ENCODE results near the gene MGLL. TPM values are rescaled to one million over a fixed set of nuclear protein-coding genes. Genes with fewer than 3 reads are reported as not detected.
A peak's percentile ranks its signal among the peaks of the same experiment; 100 is the strongest.

The MGLL gene
- total RNA-seq, 5 donors from 2014 or later (not counting 1 experiment from before 2014, with no cell fraction given), result 0.78 to 3.7 (median 1.8) TPM

GRCh38 chr3:127753898-127754410 lies 68.4 kb downstream of the MGLL start:
- ATAC-seq (replicated peaks in 1 of 4) (no peak), DNase-seq (no peak)
- Mint-ChIP-seq H3K27me3 (peaks cover 3 to 25% of the 10 kb centered on the region in 2 donors), H3K9me3 (no peaks in the 10 kb centered on the region), H3K27ac (no peak overlapping the region), H3K4me1 (peaks cover 15 to 16% (median 16%) of the 10 kb centered on the region in 3 donors), H3K36me3 (no peaks in the 10 kb centered on the region), H3K4me3 (peak overlapping the region in 1 of 3 donors; percentile 53)
- Histone ChIP-seq H3K9me3 (no peaks in the 10 kb centered on the region), H3K4me1 (ENCODE audit: control insufficient read depth in 1 of 2, extremely low read depth in 1 of 2, insufficient read depth in 2 of 2, low read length in 2 of 2) (peaks cover 6 to 7% of the 10 kb centered on the region in 2 experiments), H3K4me3 (ENCODE audit: control insufficient read depth in 1 of 2, extremely low read depth in 1 of 2, low read length in 1 of 2) (no peak overlapping the region), H3K27me3 (replicated peaks in 1 of 2; ENCODE audit: control insufficient read depth in 2 of 2, extremely low read depth in 1 of 2, insufficient read depth in 2 of 2, low read length in 1 of 2) (peaks cover 0 to 34% of the 10 kb centered on the region in 2 experiments), H3K36me3 (ENCODE audit: control insufficient read depth in 2 of 2, extremely low read depth in 1 of 2, insufficient read depth in 1 of 2, low read length in 1 of 2) (no peaks in the 10 kb centered on the region), H3K27ac (ENCODE audit: low read length) (no peak overlapping the region)
- WGBS (ENCODE audit: insufficient coverage), result 85% methylated on average over 5 of the region's 8 CpGs
- POLR2A ChIA-PET, result no interaction called here
- CTCF ChIA-PET, result no interaction called here

GRCh38 chr3:127753338-127753737 lies 69.0 kb downstream of the MGLL start:
- ChIA-PET CTCF (no interaction called here), POLR2A (no interaction called here)
- no peaks in the 10 kb centered on the region for H3K9me3 ChIP-seq
- H3K9me3 Mint-ChIP-seq, result no peaks in the 10 kb centered on the region
- no peak overlapping the region for H3K4me3 Mint-ChIP-seq
- peaks cover 15 to 16% (median 16%) of the 10 kb centered on the region in 3 donors for H3K4me1 Mint-ChIP-seq
- no peaks in the 10 kb centered on the region for H3K36me3 Mint-ChIP-seq
- no peaks in the 10 kb centered on the region for H3K36me3 ChIP-seq (ENCODE audit: control insufficient read depth in 2 of 2, extremely low read depth in 1 of 2, insufficient read depth in 1 of 2, low read length in 1 of 2)
- 97% methylated on average over 5 of the region's 7 CpGs for WGBS (ENCODE audit: insufficient coverage)
- H3K4me1 ChIP-seq (ENCODE audit: control insufficient read depth in 1 of 2, extremely low read depth in 1 of 2, insufficient read depth in 2 of 2, low read length in 2 of 2), result peaks cover 6 to 7% of the 10 kb centered on the region in 2 experiments
- DNase-seq (no peak), ATAC-seq (replicated peaks in 1 of 4) (no peak)
- H3K27me3 ChIP-seq (replicated peaks in 1 of 2; ENCODE audit: control insufficient read depth in 2 of 2, extremely low read depth in 1 of 2, insufficient read depth in 2 of 2, low read length in 1 of 2), result peaks cover 0 to 33% of the 10 kb centered on the region in 2 experiments
- H3K27ac Mint-ChIP-seq, result no peak overlapping the region
- H3K4me3 ChIP-seq (ENCODE audit: control insufficient read depth in 1 of 2, extremely low read depth in 1 of 2, low read length in 1 of 2), result no peak overlapping the region
- H3K27ac ChIP-seq (ENCODE audit: low read length), result no peak overlapping the region
- H3K27me3 Mint-ChIP-seq, result peaks cover 3 to 25% of the 10 kb centered on the region in 2 donors

GRCh38 chr3:127751782-127752181 lies 70.5 kb downstream of the MGLL start:
- no peak for ATAC-seq (replicated peaks in 1 of 4)
- Histone ChIP-seq H3K9me3 (no peaks in the 10 kb centered on the region), H3K36me3 (ENCODE audit: control insufficient read depth in 2 of 2, extremely low read depth in 1 of 2, insufficient read depth in 1 of 2, low read length in 1 of 2) (no peaks in the 10 kb centered on the region), H3K27ac (ENCODE audit: low read length) (no peak overlapping the region), H3K4me3 (ENCODE audit: control insufficient read depth in 1 of 2, extremely low read depth in 1 of 2, low read length in 1 of 2) (no peak overlapping the region), H3K27me3 (replicated peaks in 1 of 2; ENCODE audit: control insufficient read depth in 2 of 2, extremely low read depth in 1 of 2, insufficient read depth in 2 of 2, low read length in 1 of 2) (peaks cover 0 to 30% of the 10 kb centered on the region in 2 experiments), H3K4me1 (ENCODE audit: control insufficient read depth in 1 of 2, extremely low read depth in 1 of 2, insufficient read depth in 2 of 2, low read length in 2 of 2) (peaks cover 6 to 7% of the 10 kb centered on the region in 2 experiments)
- DNase-seq, result no peak
- ChIA-PET POLR2A (no interaction called here), CTCF (no interaction called here)
- H3K9me3 Mint-ChIP-seq, result no peaks in the 10 kb centered on the region
- peaks cover 3 to 25% of the 10 kb centered on the region in 2 donors for H3K27me3 Mint-ChIP-seq
- no peak overlapping the region for H3K4me3 Mint-ChIP-seq
- no peak overlapping the region for H3K27ac Mint-ChIP-seq
- 83% methylated on average over 1 of the region's 4 CpGs for WGBS (ENCODE audit: insufficient coverage)
- peaks cover 15 to 16% (median 16%) of the 10 kb centered on the region in 3 donors for H3K4me1 Mint-ChIP-seq
- no peaks in the 10 kb centered on the region for H3K36me3 Mint-ChIP-seq

GRCh38 chr3:127751163-127751621 lies 71.1 kb downstream of the MGLL start:
- peaks cover 6 to 7% of the 10 kb centered on the region in 2 experiments for H3K4me1 ChIP-seq (ENCODE audit: control insufficient read depth in 1 of 2, extremely low read depth in 1 of 2, insufficient read depth in 2 of 2, low read length in 2 of 2)
- H3K4me3 ChIP-seq (ENCODE audit: control insufficient read depth in 1 of 2, extremely low read depth in 1 of 2, low read length in 1 of 2), result no peak overlapping the region
- no peak overlapping the region for H3K4me3 Mint-ChIP-seq
- no peak overlapping the region for H3K27ac ChIP-seq (ENCODE audit: low read length)
- H3K36me3 Mint-ChIP-seq, result no peaks in the 10 kb centered on the region
- peaks cover 15 to 16% (median 16%) of the 10 kb centered on the region in 3 donors for H3K4me1 Mint-ChIP-seq
- H3K27me3 ChIP-seq (replicated peaks in 1 of 2; ENCODE audit: control insufficient read depth in 2 of 2, extremely low read depth in 1 of 2, insufficient read depth in 2 of 2, low read length in 1 of 2), result peaks cover 0 to 33% of the 10 kb centered on the region in 2 experiments
- ChIA-PET CTCF (interaction anchor here in 1 of 2 donors (0.7 kb wide), 1 partner anchor 218 kb away, joined by 3 read pairs; no protein-coding TSS in a partner anchor), POLR2A (no interaction called here)
- H3K9me3 Mint-ChIP-seq, result no peaks in the 10 kb centered on the region
- peaks cover 3 to 25% of the 10 kb centered on the region in 2 donors for H3K27me3 Mint-ChIP-seq
- DNase-seq, result no peak
- H3K27ac Mint-ChIP-seq, result no peak overlapping the region
- no peaks in the 10 kb centered on the region for H3K9me3 ChIP-seq
- no peak for ATAC-seq (replicated peaks in 1 of 4)
- no peaks in the 10 kb centered on the region for H3K36me3 ChIP-seq (ENCODE audit: control insufficient read depth in 2 of 2, extremely low read depth in 1 of 2, insufficient read depth in 1 of 2, low read length in 1 of 2)
- WGBS (ENCODE audit: insufficient coverage), result 84% methylated on average over 7 of the region's 8 CpGs

- ChIA-PET CTCF (interaction anchor here in 1 of 2 donors (0.7 kb wide), 1 partner anchor 218 kb away, joined by 3 read pairs; no protein-coding TSS in a partner anchor), POLR2A (no interaction called here)
- WGBS (ENCODE audit: insufficient coverage), result 40% methylated on average over 1 of the region's 12 CpGs
- H3K9me3 ChIP-seq, result no peaks in the 10 kb centered on the region
- H3K27ac ChIP-seq (ENCODE audit: low read length), result no peak overlapping the region
- H3K4me1 ChIP-seq (ENCODE audit: control insufficient read depth in 1 of 2, extremely low read depth in 1 of 2, insufficient read depth in 2 of 2, low read length in 2 of 2), result peaks cover 6 to 7% of the 10 kb centered on the region in 2 experiments
- peaks cover 0 to 37% of the 10 kb centered on the region in 2 experiments for H3K27me3 ChIP-seq (replicated peaks in 1 of 2; ENCODE audit: control insufficient read depth in 2 of 2, extremely low read depth in 1 of 2, insufficient read depth in 2 of 2, low read length in 1 of 2)
- H3K4me3 Mint-ChIP-seq, result no peak overlapping the region
- no peak overlapping the region for H3K27ac Mint-ChIP-seq
- no peak overlapping the region for H3K4me3 ChIP-seq (ENCODE audit: control insufficient read depth in 1 of 2, extremely low read depth in 1 of 2, low read length in 1 of 2)
- ATAC-seq (replicated peaks in 1 of 4) (no peak), DNase-seq (no peak)
- H3K4me1 Mint-ChIP-seq, result peaks cover 12 to 13% (median 13%) of the 10 kb centered on the region in 3 donors
- no peaks in the 10 kb centered on the region for H3K36me3 Mint-ChIP-seq
- no peaks in the 10 kb centered on the region for H3K36me3 ChIP-seq (ENCODE audit: control insufficient read depth in 2 of 2, extremely low read depth in 1 of 2, insufficient read depth in 1 of 2, low read length in 1 of 2)
- no peaks in the 10 kb centered on the region for H3K9me3 Mint-ChIP-seq
- peaks cover 3 to 23% of the 10 kb centered on the region in 2 donors for H3K27me3 Mint-ChIP-seq
These were observed 71.9 kb downstream of the MGLL start for GRCh38 chr3:127750226-127751031.

- Mint-ChIP-seq H3K27ac (no peak overlapping the region), H3K4me3 (no peak overlapping the region), H3K36me3 (no peaks in the 10 kb centered on the region), H3K4me1 (peaks cover 6 to 8% (median 7%) of the 10 kb centered on the region in 3 donors), H3K27me3 (peaks cover 7 to 20% of the 10 kb centered on the region in 2 donors), H3K9me3 (no peaks in the 10 kb centered on the region)
- no peak for DNase-seq
- no peak for ATAC-seq (replicated peaks in 1 of 4)
- Histone ChIP-seq H3K27ac (ENCODE audit: low read length) (no peak overlapping the region), H3K4me3 (ENCODE audit: control insufficient read depth in 1 of 2, extremely low read depth in 1 of 2, low read length in 1 of 2) (no peak overlapping the region), H3K9me3 (no peaks in the 10 kb centered on the region), H3K4me1 (ENCODE audit: control insufficient read depth in 1 of 2, extremely low read depth in 1 of 2, insufficient read depth in 2 of 2, low read length in 2 of 2) (peaks cover 6% of the 10 kb centered on the region in 2 experiments), H3K27me3 (replicated peaks in 1 of 2; ENCODE audit: control insufficient read depth in 2 of 2, extremely low read depth in 1 of 2, insufficient read depth in 2 of 2, low read length in 1 of 2) (peaks cover 0 to 35% of the 10 kb centered on the region in 2 experiments), H3K36me3 (ENCODE audit: control insufficient read depth in 2 of 2, extremely low read depth in 1 of 2, insufficient read depth in 1 of 2, low read length in 1 of 2) (no peaks in the 10 kb centered on the region)
- ChIA-PET POLR2A (no interaction called here), CTCF (no interaction called here)
- 72% methylated on average over 7 of the region's 7 CpGs for WGBS (ENCODE audit: insufficient coverage)
These were observed 72.5 kb downstream of the MGLL start for GRCh38 chr3:127749787-127750225.
